ENCODE results near the gene PLXDC1.

PLXDC1 gene

GRCh38 chr17:39116224-39116623 lies 35.2 kb downstream of the PLXDC1 start:
- Mint-ChIP-seq H3K4me3 (no peak overlapping the region), H3K9me3 (no peaks in the 10 kb centered on the region), H3K36me3 (ENCODE audit: low read depth) (no peaks in the 10 kb centered on the region), H3K27ac (no peak overlapping the region), H3K4me1 (no peaks in the 10 kb centered on the region), H3K27me3 (ENCODE audit: low read depth) (no peaks in the 10 kb centered on the region)
- no peak for TF ChIP-seq CTCF (IDR thresholded peaks at IDR 0.05; ENCODE audit: unreplicated experiment in 3 of 3)

DNA sequence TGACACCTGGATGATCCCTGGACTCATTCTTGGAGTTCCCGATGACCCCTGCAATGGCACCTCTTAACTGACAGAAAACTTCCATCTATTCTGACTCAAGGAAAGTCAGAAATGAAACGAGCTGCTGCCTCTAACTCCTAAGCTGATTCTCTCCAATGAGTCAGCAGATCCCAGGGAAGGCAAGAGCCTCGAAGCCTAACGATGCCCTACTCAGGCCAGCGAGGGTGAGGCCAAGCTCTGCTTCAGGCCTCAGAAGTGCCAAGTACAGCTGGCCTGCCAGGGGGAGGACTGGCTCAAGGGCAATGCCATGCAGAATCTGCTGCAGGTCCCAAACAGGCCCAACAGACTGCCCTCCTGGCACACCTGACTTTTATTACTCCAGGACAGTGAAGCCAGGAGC lies 36.3 kb downstream of the PLXDC1 start:
- H3K4me3 Mint-ChIP-seq, result no peak overlapping the region
- TF ChIP-seq CTCF (IDR thresholded peaks at IDR 0.05; ENCODE audit: unreplicated experiment in 3 of 3), result no peak
- peak overlapping the region in 1 of 3 experiments; percentile 49 for H3K27ac Mint-ChIP-seq
- H3K4me1 Mint-ChIP-seq, result no peaks in the 10 kb centered on the region
- H3K36me3 Mint-ChIP-seq (ENCODE audit: low read depth), result no peaks in the 10 kb centered on the region
- H3K9me3 Mint-ChIP-seq, result no peaks in the 10 kb centered on the region
- H3K27me3 Mint-ChIP-seq (ENCODE audit: low read depth), result peaks cover 3% of the 10 kb centered on the region

DNA sequence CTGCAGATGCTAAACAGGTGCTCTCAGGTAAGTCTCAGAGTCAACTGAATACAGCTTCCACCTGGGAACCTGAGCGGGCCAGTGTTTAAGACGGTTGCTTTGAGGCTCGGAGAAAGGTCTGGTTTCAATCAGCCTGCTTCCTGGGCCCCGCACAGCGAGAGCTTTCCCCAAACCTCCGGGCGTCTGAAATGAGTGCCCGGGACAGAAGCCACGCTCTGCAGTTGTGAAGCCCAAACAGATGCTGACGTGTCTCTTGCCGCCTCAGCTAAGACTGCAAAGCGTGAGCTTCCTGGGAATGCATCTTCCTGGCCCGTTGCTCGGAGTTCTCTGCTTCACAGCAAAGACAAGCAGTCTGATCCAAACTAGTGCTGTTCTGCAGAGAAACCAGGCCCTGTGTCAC lies 36.7 kb downstream of the PLXDC1 start:
- Mint-ChIP-seq H3K4me1 (no peaks in the 10 kb centered on the region), H3K27me3 (ENCODE audit: low read depth) (peaks cover 3% of the 10 kb centered on the region), H3K9me3 (no peaks in the 10 kb centered on the region), H3K27ac (peak overlapping the region in 1 of 3 experiments; percentile 49), H3K36me3 (ENCODE audit: low read depth) (no peaks in the 10 kb centered on the region), H3K4me3 (no peak overlapping the region)
- TF ChIP-seq CTCF (IDR thresholded peaks at IDR 0.05; ENCODE audit: unreplicated experiment in 3 of 3), result no peak

DNA sequence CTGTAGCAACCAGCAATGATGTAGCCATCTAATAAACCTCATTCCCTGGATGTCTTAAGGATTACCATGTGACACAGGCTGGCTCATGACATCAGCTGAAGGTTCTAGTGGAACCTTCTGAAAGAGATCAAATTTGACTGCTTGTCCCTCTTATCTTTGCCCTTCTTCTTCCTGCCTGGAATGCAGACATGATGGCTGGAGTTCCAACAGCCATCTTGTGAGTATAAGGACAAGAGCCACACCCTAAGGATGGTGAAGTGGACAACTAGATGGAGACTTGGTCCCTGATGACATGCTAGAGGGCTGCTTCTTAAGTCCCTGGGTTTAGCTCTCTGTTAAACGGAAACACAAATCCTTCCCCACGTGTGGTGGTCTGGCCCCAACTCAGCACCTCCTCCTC lies 37.6 kb downstream of the PLXDC1 start:
- Mint-ChIP-seq H3K4me3 (no peak overlapping the region), H3K36me3 (ENCODE audit: low read depth) (no peaks in the 10 kb centered on the region), H3K27ac (no peak overlapping the region), H3K4me1 (no peaks in the 10 kb centered on the region), H3K9me3 (no peaks in the 10 kb centered on the region), H3K27me3 (ENCODE audit: low read depth) (peaks cover 3% of the 10 kb centered on the region)
- TF ChIP-seq CTCF (IDR thresholded peaks at IDR 0.05; ENCODE audit: unreplicated experiment in 3 of 3), result no peak

DNA sequence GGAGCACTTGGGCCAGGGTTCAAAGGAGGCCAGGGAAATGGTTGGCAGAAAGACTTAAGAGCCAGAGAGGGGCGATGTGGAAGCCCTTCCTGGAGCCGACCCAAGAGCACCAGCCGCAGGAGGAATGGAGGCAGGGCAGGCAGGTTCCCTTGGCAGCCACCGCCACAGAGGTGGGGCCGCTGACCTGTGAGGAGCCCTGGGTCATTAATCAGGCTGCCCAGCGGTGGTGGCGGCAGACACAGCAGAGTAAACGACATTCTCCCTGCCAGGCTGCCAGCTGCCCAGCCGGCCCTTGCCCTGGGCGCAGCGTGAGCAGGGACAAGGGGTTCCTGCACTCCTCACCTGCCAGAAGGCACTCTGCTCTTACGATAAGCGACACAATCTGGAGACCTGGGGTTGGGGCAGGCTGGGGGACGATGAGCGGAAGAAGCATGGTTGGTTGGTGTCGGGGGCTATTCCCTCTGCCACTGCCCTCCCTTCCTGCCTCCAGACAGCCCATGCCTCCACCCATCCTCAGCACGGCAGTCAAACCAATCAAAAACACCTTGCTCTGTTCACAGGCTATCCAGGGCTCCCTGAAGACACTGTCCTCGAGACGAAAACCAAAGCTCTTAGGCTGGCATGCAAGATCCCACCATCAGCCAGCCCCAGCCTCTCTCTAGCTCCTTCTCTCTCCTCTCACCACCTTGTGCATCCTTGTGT lies 40.9 kb downstream of the PLXDC1 start:
- TF ChIP-seq CTCF (IDR thresholded peaks at IDR 0.05; ENCODE audit: unreplicated experiment in 3 of 3), result no peak
- Mint-ChIP-seq H3K9me3 (no peaks in the 10 kb centered on the region), H3K27me3 (ENCODE audit: low read depth) (peaks cover 15% of the 10 kb centered on the region), H3K4me3 (no peak overlapping the region), H3K36me3 (ENCODE audit: low read depth) (no peaks in the 10 kb centered on the region), H3K27ac (peak overlapping the region; percentile 6 to 26 (median 22)), H3K4me1 (peaks cover 15% of the 10 kb centered on the region)
